GM12878 (cell line): ENCODE measurements around the gene OLFML2B. TPM values are rescaled to one million over a fixed set of nuclear protein-coding genes. Genes with fewer than 3 reads are reported as not detected.
A peak's percentile ranks its signal among the peaks of the same experiment; 100 is the strongest.

ENCODE experiments used
- ASH2L ChIP-seq: fragments of 300-600, 200-600 bp; sonication (generic); IDR thresholded peaks from 2 replicates; pipeline ENCODE4 v1.6.1; 2017; ENCODE audit warnings: low read depth, mild to moderate bottlenecking, borderline replicate concordance
- ATF7 ChIP-seq: fragments of 450-650 bp; IDR thresholded peaks from 2 replicates; pipeline ENCODE4 v1.6.1; 2016; ENCODE audit warnings: low read depth, mild to moderate bottlenecking
- BCL3 ChIP-seq: IDR thresholded peaks from 2 replicates; pipeline ENCODE4 v1.6.1; 2011; ENCODE audit warnings: borderline replicate concordance, low read depth, mild to moderate bottlenecking, moderate library complexity, low read length; ENCODE audit not compliant: insufficient read depth, poor library complexity, severe bottlenecking
- CEBPB ChIP-seq, 2 experiments: fragments of 150-350 bp in 1 of 2; IDR thresholded peaks; 2 replicates each; pipeline ENCODE4 v1.6.1; 2012 to 2014; ENCODE audit warnings: low read depth in 2 of 2, low read length in 2 of 2, borderline replicate concordance in 1 of 2, inconsistent platforms in 1 of 2
- CHD2 ChIP-seq: IDR thresholded peaks from 2 replicates; pipeline ENCODE4 v1.6.1; 2011; ENCODE audit warnings: low read depth, low read length, improper control_type of control experiment, borderline replicate concordance
- CREB1 ChIP-seq: IDR thresholded peaks from 2 replicates; pipeline ENCODE4 v1.6.1; 2012; ENCODE audit warnings: low read depth, mild to moderate bottlenecking, inconsistent platforms
- E2F4 ChIP-seq: IDR thresholded peaks from 2 replicates; pipeline ENCODE4 v1.6.1; 2012; ENCODE audit warnings: low read depth, low read length, improper control_type of control experiment
- HDGF ChIP-seq: fragments of 450-650 bp; IDR thresholded peaks from 2 replicates; pipeline ENCODE4 v1.6.1; 2016; ENCODE audit warnings: antibody characterized with exemption
- JUNB ChIP-seq: IDR thresholded peaks from 2 replicates; pipeline ENCODE4 v1.6.1; 2016; ENCODE audit warnings: antibody characterized with exemption, mild to moderate bottlenecking
- KLF5 ChIP-seq: fragments of 450-650 bp; IDR thresholded peaks from 2 replicates; pipeline ENCODE4 v1.6.1; 2014; ENCODE audit warnings: mild to moderate bottlenecking; ENCODE audit not compliant: partially characterized antibody
- MTA2 ChIP-seq: fragments of 450-650 bp; IDR thresholded peaks from 2 replicates; pipeline ENCODE4 v1.6.1; 2016; ENCODE audit warnings: low read depth, mild to moderate bottlenecking, moderate library complexity
- MYB ChIP-seq: fragments of 150-350 bp; IDR thresholded peaks from 2 replicates; pipeline ENCODE4 v1.6.1; 2014; ENCODE audit warnings: mild to moderate bottlenecking, low read depth, low read length, borderline replicate concordance
- NRF1 ChIP-seq: conservative IDR thresholded peaks from 2 replicates; pipeline ENCODE4 v1.6.1; 2011; ENCODE audit warnings: mild to moderate bottlenecking, low read depth, low read length, improper control_type of control experiment
- RELB ChIP-seq: fragments of 450-650 bp; IDR thresholded peaks from 2 replicates; pipeline ENCODE4 v1.6.1; 2017; ENCODE audit warnings: low read depth, mild to moderate bottlenecking, moderate library complexity
- SKIL ChIP-seq: fragments of 450-650 bp; IDR thresholded peaks from 2 replicates; pipeline ENCODE4 v1.6.1; 2017; ENCODE audit warnings: mild to moderate bottlenecking, low read depth, inconsistent platforms; ENCODE audit not compliant: poor library complexity, severe bottlenecking
- SP1 ChIP-seq: IDR thresholded peaks from one replicate; pipeline ENCODE4 v1.6.1; 2011; ENCODE audit warnings: low read depth, low read length
- ZBTB33 ChIP-seq: fragments of 450-650 bp; IDR thresholded peaks from 2 replicates; pipeline ENCODE4 v1.6.1; 2017; ENCODE audit warnings: mild to moderate bottlenecking
- ZNF24 ChIP-seq: fragments of 450-650 bp; IDR thresholded peaks from 2 replicates; pipeline ENCODE4 v1.6.1; 2017; ENCODE audit warnings: antibody characterized with exemption, mild to moderate bottlenecking
- polyA plus RNA-seq, 11 experiments: library from polyadenylated mRNA; depleted of rRNA in 4 of 11; unstranded in 6 of 11; stranded (reverse) in 5 of 11; fragments of >200 nt; fragmentation: Nextera tagmentation in 4 of 11; fragmentation: Illumina TruSeq in 1 of 11; extraction: Ambion mirVana in 4 of 11; extraction: Trizol in 1 of 11; gene quantifications; 1 replicate in 1 of 11; 2 replicates in 10 of 11; pipeline versions ENCODE4 v1.2.1 to v1.2.3, GENCODE V29; 2011 to 2016; ENCODE audit warnings: inconsistent platforms in 2 of 11, missing spikeins in 2 of 11, low read depth in 1 of 11
- total RNA-seq, 4 experiments: library from RNA; depleted of rRNA in 3 of 4; stranded (reverse); fragments of >200 nt in 3 of 4; fragmentation: Illumina TruSeq in 1 of 4; extraction: Trizol in 1 of 4; gene quantifications; 2 replicates each; pipeline versions ENCODE4 v1.2.1 to v1.2.3, GENCODE V29; 2013 to 2021

Gene OLFML2B
- total and polyA plus RNA-seq, 10 of the 15 experiments (the other 5 are each of a cell fraction or from before 2014, with no cell fraction given), result not detected

- 0 out of 2 replicates have a peak, but pooled peaks have one; percentile 33 for TF ChIP-seq ASH2L
- 0 out of 2 replicates have a peak, but pooled peaks have one; percentile 10 for TF ChIP-seq CREB1
- TF ChIP-seq BCL3, result no peak
- no peak for TF ChIP-seq CEBPB (IDR thresholded peaks at IDR 0.05; ENCODE audit: borderline replicate concordance in 1 of 2, low read depth in 2 of 2, low read length in 2 of 2)
- TF ChIP-seq HDGF, result no peak
- TF ChIP-seq RELB, result peak; percentile 62; the same call in 1 of the 2 replicates
- TF ChIP-seq CHD2, result no peak
- TF ChIP-seq JUNB, result peak; percentile 55
- peak; percentile 65; the same call in 1 of the 2 replicates for TF ChIP-seq MTA2
- no peak for TF ChIP-seq SP1
- no peak for TF ChIP-seq ZBTB33
- no peak for TF ChIP-seq KLF5
- no peak for TF ChIP-seq NRF1
- TF ChIP-seq SKIL, result no peak
- TF ChIP-seq MYB, result no peak
- no peak for TF ChIP-seq E2F4
- TF ChIP-seq ATF7, result peak; percentile 60; the same call in 1 of the 2 replicates
- TF ChIP-seq ZNF24, result no peak
These were observed 61.4 kb downstream of the OLFML2B start (continued) for GRCh38 chr1:161962091-161962887.
